HCT116 (cell line): ENCODE data around the gene ECE1. TPM values are rescaled to one million over a fixed set of nuclear protein-coding genes. Genes with fewer than 3 reads are reported as not detected.

Source experiments
- ATAC-seq: fragments of 200-7000 bp; cut with Tn5 transposase; 2 replicates; pipeline ENCODE4 v1.9.1; 2020; ENCODE audit warnings: mild to moderate bottlenecking, moderate library complexity
- BruUV-seq: library from RNA; stranded (reverse); fragments of 400-500 nt; replicated peaks from 2 replicates; lab custom pipeline; 2021; lab: Mats Ljungman, UMichigan
- CTCF ChIA-PET: fragments of 300-600 bp; sonication (Branson Sonifier 250); formaldehyde crosslinking; loops from one replicate; lab custom pipeline; 2021; ENCODE audit warnings: antibody characterized with exemption; lab: Charles Lee
- POLR2A ChIA-PET: fragments of 300-600, 350-600 bp; sonication (Branson Sonifier 250); formaldehyde crosslinking; loops from one replicate; lab custom pipeline; 2021; ENCODE audit warnings: antibody characterized with exemption; lab: Charles Lee
- RAD21 ChIA-PET, 2 experiments: fragments of 300-600 bp; sonication (Branson Sonifier 250); formaldehyde crosslinking; loops; one replicate each; lab custom pipeline; 2023; ENCODE audit warnings: low total read pairs in 2 of 2; ENCODE audit not compliant: uncharacterized antibody in 2 of 2, unreplicated experiment in 2 of 2, low non-redundant PET in 1 of 2; lab: Charles Lee
- DNase-seq: peaks from one replicate; pipeline ENCODE4 v3.0.0-alpha.2; 2010; ENCODE audit warnings: low read depth, low spot score
- H2AFZ ChIP-seq: fragments of 200-600 bp; shearing (Covaris generic), sonication (generic); 2 replicates; pipeline ENCODE4 v1.6.1; 2017; ENCODE audit warnings: low read depth, mixed run types, mixed read lengths, antibody characterized with exemption, low read length; ENCODE audit not compliant: poor library complexity, severe bottlenecking
- H3K27ac ChIP-seq: 2 replicates; pipeline ENCODE4 v1.5.1; 2012; ENCODE audit warnings: low read depth, low read length
- H3K27me3 ChIP-seq: fragments of 200-600 bp; sonication (generic); 2 replicates; pipeline ENCODE4 v1.6.1; 2016; ENCODE audit warnings: mixed run types, low read length, mixed read lengths; ENCODE audit not compliant: insufficient read depth
- H3K36me3 ChIP-seq, 2 experiments: fragments of 200-500 bp in 1 of 2; fragments of 200-600 bp in 1 of 2; sonication (Bioruptor generic) in 1 of 2; sonication (generic) in 1 of 2; 2 replicates each; pipeline versions ENCODE4 v1.5.1 to v1.6.1; 2014 to 2016; ENCODE audit warnings: low read length in 2 of 2, inconsistent platforms in 1 of 2, mixed read lengths in 1 of 2, mixed run types in 1 of 2; ENCODE audit not compliant: insufficient read depth in 2 of 2, control insufficient read depth in 1 of 2
- H3K4me1 ChIP-seq, 2 experiments: fragments of 200-600 bp in 1 of 2; sonication (generic) in 1 of 2; 2 replicates each; pipeline versions ENCODE4 v1.5.1 to v1.6.1; 2012 to 2017; ENCODE audit warnings: low read length in 2 of 2, inconsistent platforms in 1 of 2, mild to moderate bottlenecking in 1 of 2, mixed read lengths in 1 of 2, mixed run types in 1 of 2, moderate library complexity in 1 of 2; ENCODE audit not compliant: insufficient read depth in 2 of 2, control insufficient read depth in 1 of 2
- H3K4me2 ChIP-seq: fragments of 200-600 bp; sonication (generic); 2 replicates; pipeline ENCODE4 v1.6.1; 2017; ENCODE audit warnings: mixed run types, low read length, mixed read lengths
- H3K4me3 ChIP-seq, 2 experiments: fragments of 200-600 bp in 1 of 2; sonication (generic) in 1 of 2; replicated peaks in 1 of 2; 2 replicates each; pipeline ENCODE4 v1.5.1; 2011 to 2016; ENCODE audit warnings: low read length in 2 of 2, control low read depth in 1 of 2, low read depth in 1 of 2, mild to moderate bottlenecking in 1 of 2, mixed read lengths in 1 of 2, mixed run types in 1 of 2
- H3K79me2 ChIP-seq: fragments of 200-600 bp; sonication (generic); 2 replicates; pipeline ENCODE4 v1.6.1; 2017; ENCODE audit warnings: mild to moderate bottlenecking, mixed run types, low read length, moderate library complexity, mixed read lengths; ENCODE audit not compliant: insufficient read depth
- H3K9ac ChIP-seq: fragments of 200-600 bp; sonication (generic); 2 replicates; pipeline ENCODE4 v1.6.1; 2016; ENCODE audit warnings: low read length, mixed read lengths
- H3K9me2 ChIP-seq: fragments of 200-600 bp; sonication (generic), shearing (Covaris generic); 2 replicates; pipeline ENCODE4 v1.6.1; 2017; ENCODE audit warnings: mixed run types, mild to moderate bottlenecking, moderate library complexity; ENCODE audit not compliant: insufficient read depth
- H3K9me3 ChIP-seq, 2 experiments: fragments of 200-500 bp in 1 of 2; fragments of 200-600 bp in 1 of 2; sonication (Bioruptor generic) in 1 of 2; sonication (generic) in 1 of 2; 2 replicates each; pipeline ENCODE4 v1.6.1; 2014 to 2017; ENCODE audit warnings: low read length in 2 of 2, mixed read lengths in 2 of 2, inconsistent platforms in 1 of 2, low read depth in 1 of 2, mild to moderate bottlenecking in 1 of 2, mixed run types in 1 of 2, moderate library complexity in 1 of 2; ENCODE audit not compliant: control insufficient read depth in 1 of 2, insufficient read depth in 1 of 2
- H4K20me1 ChIP-seq: fragments of 200-600 bp; sonication (generic), shearing (Covaris generic); 2 replicates; pipeline ENCODE4 v1.6.1; 2017; ENCODE audit warnings: mixed run types, mild to moderate bottlenecking, moderate library complexity; ENCODE audit not compliant: insufficient read depth
- EGR1 ChIP-seq: IDR thresholded peaks from 2 replicates; pipeline ENCODE4 v1.6.1; 2012; ENCODE audit warnings: low read depth
- FOSL1 ChIP-seq: IDR thresholded peaks from 2 replicates; pipeline ENCODE4 v1.6.1; 2012; ENCODE audit warnings: low read depth
- JUND ChIP-seq: IDR thresholded peaks from 2 replicates; pipeline ENCODE4 v1.6.1; 2012
- MAX ChIP-seq: IDR thresholded peaks from 2 replicates; pipeline ENCODE4 v1.6.1; 2012
- POLR2AphosphoS5 ChIP-seq: IDR thresholded peaks from 2 replicates; pipeline ENCODE4 v1.6.1; 2011; ENCODE audit warnings: mild to moderate bottlenecking, low read depth, low read length, moderate library complexity
- RAD21 ChIP-seq: IDR thresholded peaks from 2 replicates; pipeline ENCODE4 v1.6.1; 2012; ENCODE audit warnings: low read depth, mild to moderate bottlenecking
- REST ChIP-seq: IDR thresholded peaks from 2 replicates; pipeline ENCODE4 v1.6.1; 2012; ENCODE audit warnings: low read depth
- SP1 ChIP-seq: IDR thresholded peaks from 2 replicates; pipeline ENCODE4 v1.6.1; 2012; ENCODE audit warnings: low read depth
- YY1 ChIP-seq: IDR thresholded peaks from 2 replicates; pipeline ENCODE4 v1.6.1; 2011; ENCODE audit warnings: low read length, low read depth, moderate library complexity, mild to moderate bottlenecking; ENCODE audit not compliant: insufficient replicate concordance; ENCODE audit errors: extremely low read depth
- ZBTB33 ChIP-seq: IDR thresholded peaks from 2 replicates; pipeline ENCODE4 v1.6.1; 2011; ENCODE audit warnings: mild to moderate bottlenecking, low read length, moderate library complexity; ENCODE audit not compliant: insufficient replicate concordance; ENCODE audit errors: extremely low read depth
- intact Hi-C: fragments of 100-400 bp; cut with micrococcal nuclease; formaldehyde crosslinking; loops from 2 replicates; pipeline ENCODE4 v1.10.0; 2022
- total RNA-seq: library from RNA; stranded (reverse); gene quantifications from one replicate; pipeline ENCODE4 v1.2.1, GENCODE V29; 2021; ENCODE audit not compliant: unreplicated experiment

The ECE1 gene
- total RNA-seq, 1 experiment from 2014 or later: 66.8 TPM

- TF ChIP-seq REST (no peak), FOSL1 (peak; percentile 61)
These were observed 4.7 kb upstream of the ECE1 start (continued) for GRCh38 chr1:21295002-21295401.

GRCh38 chr1:21294266-21294989 is 4.2 kb upstream of the ECE1 start:
- Histone ChIP-seq H3K4me2 (peak overlapping the region; percentile 69), H3K79me2 (peaks cover 26% of the 10 kb centered on the region; the same call in 1 of the 2 replicates)

More at GRCh38 chr1:21294266-21294989, 4.2 kb upstream of the ECE1 start:
- Histone ChIP-seq H3K4me1 (peaks cover 45 to 85% of the 10 kb centered on the region in 2 experiments), H3K4me3 (peak overlapping the region in 1 of 2 experiments; percentile 29; a peak in 2 of 4 replicates), H3K9ac (peak overlapping the region; percentile 21; the same call in 1 of the 2 replicates), H3K36me3 (no peaks in the 10 kb centered on the region), H3K27me3 (no peaks in the 10 kb centered on the region), H4K20me1 (no peaks in the 10 kb centered on the region; the same call in 1 of the 2 replicates), H3K9me3 (no peaks in the 10 kb centered on the region), H2AFZ (no peak overlapping the region), H3K27ac (peak overlapping the region; percentile 42), H3K9me2 (no peaks in the 10 kb centered on the region)
- ChIA-PET RAD21 (interaction anchor here in 1 of 2 experiments (1.5 kb wide), 1 partner anchor 30 kb away, joined by 5 read pairs; no protein-coding TSS in a partner anchor), POLR2A (interaction anchor here (0.8 kb wide), 1 partner anchor 29 kb away, joined by 3 read pairs; no protein-coding TSS in a partner anchor), CTCF (interaction anchor here (1.9 kb wide), 1 partner anchor 24 kb away, joined by 18 read pairs; no protein-coding TSS in a partner anchor)
- intact Hi-C loops: loop anchor here (1.0 kb wide), 2 partner anchors 30 to 39 kb away; no protein-coding TSS in a partner anchor
- TF ChIP-seq REST: no peak
- no peak for TF ChIP-seq JUND
- TF ChIP-seq EGR1: no peak
- TF ChIP-seq SP1: peak; percentile 50; the same call in 1 of the 2 replicates
- peak; percentile 22; the same call in 1 of the 2 replicates for TF ChIP-seq MAX
- no peak for TF ChIP-seq RAD21
- TF ChIP-seq ZBTB33: peak; percentile 50
- no peak for TF ChIP-seq YY1
- peak; percentile 25 for TF ChIP-seq POLR2AphosphoS5
- ATAC-seq (peak; percentile 57), DNase-seq (peak; percentile 47)
- no TSS peak for BruUV-seq
